Esophagus muscularis mucosa (tissue), 3 donors: ENCODE data around the gene RDH14.

ENCODE experiments used
- CTCF ChIP-seq, 3 experiments: fragments of 200-600 bp in 2 of 3; fragments of 450-650 bp in 1 of 3; sonication (generic) in 2 of 3; IDR thresholded peaks; one replicate each; pipeline ENCODE4 v1.5.1; 2017 to 2019; ENCODE audit warnings: antibody characterized with exemption in 3 of 3, mild to moderate bottlenecking in 2 of 3, moderate library complexity in 1 of 3
- POLR2AphosphoS5 ChIP-seq, 2 donors: sonication (generic); formaldehyde crosslinking; IDR thresholded peaks; one replicate each; pipeline ENCODE4 v1.6.1; 2017; ENCODE audit warnings: antibody characterized with exemption in 2 of 2

GRCh38 chr2:18583905-18584607, 23.6 kb upstream of the RDH14 start:
- TF ChIP-seq POLR2AphosphoS5 (IDR thresholded peaks at IDR 0.05), result no peak
- TF ChIP-seq CTCF (IDR thresholded peaks at IDR 0.05), result no peak
